HG03064 (cell line): Measurements from ENCODE around the gene NECTIN2.
A peak's percentile ranks its signal among the peaks of the same experiment; 100 is the strongest.
"Not testable (repeated sequence)": the region's sequence is repeated elsewhere in the genome, so short reads cannot be mapped to it uniquely, and the experiment has no call there.

ENCODE experiments used
- ATAC-seq: cut with Tn5 transposase; IDR thresholded peaks from one replicate; pipeline ENCODE4 v1.9.1; 2021; ENCODE audit warnings: low read depth; ENCODE audit not compliant: unreplicated experiment

The NECTIN2 gene

GRCh38 chr19:44882063-44882462 is 36.0 kb downstream of the NECTIN2 start:
- ATAC-seq, result no peak

GRCh38 chr19:44882619-44883397 is 36.7 kb downstream of the NECTIN2 start:
- not testable (repeated sequence) for ATAC-seq

DNA sequence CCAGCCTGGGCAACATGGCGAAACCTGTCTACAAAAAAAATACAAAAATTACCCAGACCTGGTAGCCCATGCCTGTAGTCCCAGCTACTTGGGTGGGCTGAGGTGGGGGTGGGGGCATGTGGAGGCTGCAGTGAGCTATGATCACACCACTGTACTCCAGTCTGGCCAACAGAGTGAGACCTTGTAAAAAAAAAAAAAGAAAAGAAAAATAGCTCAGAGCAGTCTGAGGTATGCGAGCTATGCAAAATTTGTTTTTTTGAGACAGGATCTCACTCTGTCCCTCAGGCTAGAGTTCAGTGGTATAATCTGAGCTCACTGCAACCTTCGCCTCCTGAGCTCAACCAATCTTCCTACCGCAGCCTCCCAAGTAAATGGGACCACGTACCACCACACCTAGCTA is 37.8 kb downstream of the NECTIN2 start:
- no peak for ATAC-seq

GRCh38 chr19:44884566-44884965 is 38.5 kb downstream of the NECTIN2 start:
- no peak for ATAC-seq

GRCh38 chr19:44886141-44886540 is 40.0 kb downstream of the NECTIN2 start:
- ATAC-seq, result no peak

GRCh38 chr19:44887648-44888047 is 41.6 kb downstream of the NECTIN2 start:
- no peak for ATAC-seq

DNA sequence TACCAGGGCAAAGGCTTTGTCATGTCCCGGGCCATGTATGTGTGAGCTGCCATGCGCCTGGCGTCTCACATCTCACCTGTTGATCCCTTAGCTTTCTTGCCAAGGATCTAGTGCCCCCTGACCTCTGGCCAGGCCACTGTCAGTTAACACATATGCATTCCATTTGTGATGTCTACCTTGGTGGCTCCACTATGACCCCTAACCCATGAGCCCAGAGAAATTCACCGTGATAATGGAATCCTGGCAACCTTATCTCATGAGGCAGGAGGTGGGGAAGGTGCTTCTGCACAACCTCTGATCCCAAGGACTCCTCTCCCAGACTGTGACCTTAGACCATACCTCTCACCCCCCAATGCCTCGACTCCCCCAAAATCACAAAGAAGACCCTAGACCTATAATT is 42.2 kb downstream of the NECTIN2 start:
- not testable (repeated sequence) for ATAC-seq

- ATAC-seq, result no peak
These were observed 43.8 kb downstream of the NECTIN2 start for GRCh38 chr19:44889830-44890365.

DNA sequence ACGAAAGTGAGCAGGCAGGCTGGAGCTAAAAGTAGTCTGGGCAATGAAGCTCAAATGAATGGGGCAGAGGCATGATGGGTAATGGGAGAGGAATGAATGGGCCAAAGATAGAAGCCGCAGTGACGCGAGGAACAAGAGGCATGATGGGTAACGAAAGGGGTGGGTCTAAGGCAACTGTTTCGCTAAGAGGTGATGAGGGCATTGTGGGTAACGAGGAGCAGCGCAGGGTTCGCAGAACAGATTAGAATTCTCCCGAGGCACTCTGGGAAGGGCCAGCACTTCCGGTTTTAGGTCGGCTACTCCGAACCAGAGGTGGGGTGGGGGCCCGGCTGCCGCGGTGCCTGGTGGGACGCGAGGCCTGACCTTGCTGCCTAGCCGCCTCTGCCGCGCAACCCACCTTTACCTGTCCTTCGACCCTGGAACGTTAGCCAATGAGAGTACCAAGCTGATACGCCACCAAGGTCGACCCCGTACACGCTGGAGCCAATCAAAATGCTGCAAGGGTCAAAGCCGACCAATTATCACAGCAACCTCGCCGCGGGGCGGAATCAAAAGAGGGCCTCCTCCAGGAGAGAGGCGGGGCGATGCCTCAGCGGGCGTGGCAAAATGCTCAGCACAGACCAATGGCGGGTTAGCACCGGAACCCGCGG is 44.4 kb downstream of the NECTIN2 start:
- peak; percentile 71 for ATAC-seq

GRCh38 chr19:44891016-44891882 is 45.2 kb downstream of the NECTIN2 start, which contains the start of gene TOMM40:
Gene TOMM40 (plus strand): TSS chr19:44891254. CDS start chr19:44891416, 162 bp downstream.
- ATAC-seq, result peak; percentile 56

DNA sequence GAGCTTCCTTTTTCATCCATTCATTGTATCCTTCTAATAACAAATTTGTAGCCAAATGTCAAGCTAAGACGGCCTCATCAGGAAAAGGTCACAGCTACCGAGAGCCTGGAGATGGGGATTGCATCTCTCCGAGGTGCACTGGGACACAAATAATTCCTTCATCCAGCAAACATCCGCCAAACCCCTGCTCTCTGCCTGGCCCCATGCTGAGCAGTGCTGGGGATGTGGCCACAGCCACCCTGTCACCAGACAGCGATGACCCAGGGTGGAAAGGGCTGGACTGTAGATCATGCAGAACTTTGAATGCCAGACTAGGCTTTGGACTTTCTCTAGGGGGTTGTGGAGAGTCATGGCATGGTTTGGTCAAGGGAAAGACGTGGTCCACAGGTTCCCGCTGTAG is 46.8 kb downstream of the NECTIN2 start:
- no peak for ATAC-seq

DNA sequence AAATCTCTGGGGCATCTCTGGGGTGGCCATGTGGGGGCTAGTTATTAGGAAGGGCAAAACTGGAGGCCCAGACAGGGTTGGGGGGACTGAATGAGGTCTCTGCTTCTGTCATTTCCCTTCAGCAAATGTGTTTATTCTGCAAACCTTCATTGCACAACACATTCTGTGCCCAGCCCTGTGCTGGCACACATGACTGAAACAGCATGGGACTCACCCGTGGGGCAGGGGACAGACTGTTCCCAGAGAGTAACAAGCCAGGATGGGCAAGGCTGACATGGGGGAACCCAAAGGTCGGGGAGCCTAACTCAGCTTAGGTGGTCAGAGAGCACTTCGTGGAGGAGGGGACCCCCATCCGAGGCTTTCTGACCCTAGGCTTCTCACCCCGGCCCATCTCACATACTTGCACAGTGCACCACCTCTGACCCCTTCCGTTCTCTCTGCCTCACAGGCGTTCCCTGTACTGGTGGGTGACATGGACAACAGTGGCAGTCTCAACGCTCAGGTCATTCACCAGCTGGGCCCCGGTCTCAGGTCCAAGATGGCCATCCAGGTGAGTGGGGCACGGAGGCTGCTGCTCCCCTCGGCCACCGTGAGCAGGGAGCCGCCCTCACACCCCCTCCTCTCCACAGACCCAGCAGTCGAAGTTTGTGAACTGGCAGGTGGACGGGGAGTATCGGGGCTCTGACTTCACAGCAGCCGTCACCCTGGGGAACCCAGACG is 47.4 kb downstream of the NECTIN2 start:
- ATAC-seq, result no peak

GRCh38 chr19:44894052-44894400 is 47.9 kb downstream of the NECTIN2 start:
- no peak for ATAC-seq

GRCh38 chr19:44894946-44895345 is 48.8 kb downstream of the NECTIN2 start:
- no peak for ATAC-seq

- ATAC-seq, result no peak
These were observed 51.7 kb downstream of the NECTIN2 start for GRCh38 chr19:44897835-44898234.

GRCh38 chr19:44900328-44901244 is 54.5 kb downstream of the NECTIN2 start:
- ATAC-seq, result no peak

DNA sequence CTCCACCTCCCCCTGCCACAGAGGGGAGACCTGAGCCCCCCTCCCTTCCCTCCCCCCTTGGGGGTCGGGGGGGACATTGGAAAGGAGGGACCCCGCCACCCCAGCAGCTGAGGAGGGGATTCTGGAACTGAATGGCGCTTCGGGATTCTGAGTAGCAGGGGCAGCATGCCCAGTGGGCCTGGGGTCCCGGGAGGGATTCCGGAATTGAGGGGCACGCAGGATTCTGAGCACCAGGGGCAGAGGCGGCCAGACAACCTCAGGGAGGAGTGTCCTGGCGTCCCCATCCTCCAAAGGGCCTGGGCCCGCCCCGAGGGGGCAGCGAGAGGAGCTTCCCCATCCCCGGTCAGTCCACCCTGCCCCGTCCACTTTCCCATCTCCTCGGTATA is 57.1 kb downstream of the NECTIN2 start:
- no peak for ATAC-seq

DNA sequence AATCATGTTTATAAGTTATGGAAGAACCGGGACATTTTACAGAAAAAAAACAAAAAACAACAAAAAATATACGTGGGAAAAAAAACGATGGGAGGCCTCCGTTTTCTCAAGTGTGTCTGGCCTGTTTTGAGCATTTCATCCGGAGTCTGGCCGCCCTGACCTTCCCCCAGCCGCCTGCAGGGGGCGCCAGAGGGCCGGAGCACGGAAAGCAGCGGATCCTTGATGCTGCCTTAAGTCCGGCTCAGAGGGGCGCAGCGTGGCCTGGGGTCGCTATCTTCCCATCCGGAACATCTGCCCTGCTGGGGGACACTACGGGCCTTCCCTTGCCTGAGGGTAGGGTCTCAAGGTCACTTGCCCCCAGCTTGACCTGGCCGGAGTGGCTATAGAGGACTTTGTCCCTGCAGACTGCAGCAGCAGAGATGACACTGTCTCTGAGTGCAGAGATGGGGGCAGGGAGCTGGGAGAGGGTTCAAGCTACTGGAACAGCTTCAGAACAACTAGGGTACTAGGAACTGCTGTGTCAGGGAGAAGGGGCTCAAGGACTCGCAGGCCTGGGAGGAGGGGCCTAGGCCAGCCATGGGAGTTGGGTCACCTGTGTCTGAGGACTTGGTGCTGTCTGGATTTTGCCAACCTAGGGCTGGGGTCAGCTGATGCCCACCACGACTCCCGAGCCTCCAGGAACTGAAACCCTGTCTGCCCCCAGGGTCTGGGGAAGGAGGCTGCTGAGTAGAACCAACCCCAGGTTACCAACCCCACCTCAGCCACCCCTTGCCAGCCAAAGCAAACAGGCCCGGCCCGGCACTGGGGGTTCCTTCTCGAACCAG is 57.7 kb downstream of the NECTIN2 start:
- ATAC-seq, result no peak
